Measurements from ENCODE around the gene SEC31B.

- TF ChIP-seq CTCF (conservative IDR thresholded peaks at IDR 0.05; ENCODE audit: low read depth in 2 of 2) (no peak), REST (IDR thresholded peaks at IDR 0.05; ENCODE audit: unreplicated experiment) (no peak), ZNF331 (CRISPR knock-in tag; IDR thresholded peaks at IDR 0.05; ENCODE audit: low read depth) (no peak), CREB1 (CRISPR knock-in tag; IDR thresholded peaks at IDR 0.05; ENCODE audit: low read depth) (no peak), EZH2 (IDR thresholded peaks at IDR 0.05; ENCODE audit: low read depth, unreplicated experiment) (no peak), EZH2phosphoT487 (IDR thresholded peaks at IDR 0.05; ENCODE audit: unreplicated experiment) (no peak), POLR2AphosphoS5 (IDR thresholded peaks at IDR 0.05; ENCODE audit: low read depth) (no peak), ZNF114 (CRISPR knock-in tag; IDR thresholded peaks at IDR 0.05) (no peak), NANOG (IDR thresholded peaks at IDR 0.05; ENCODE audit: borderline replicate concordance) (no peak), ETS1 (IDR thresholded peaks at IDR 0.05) (no peak), JUNB (IDR thresholded peaks at IDR 0.05; ENCODE audit: unreplicated experiment) (no peak), ZNF462 (CRISPR knock-in tag; IDR thresholded peaks at IDR 0.05) (no peak)
Measured at GRCh38 chr10:100479037-100479436, 40.6 kb downstream of the SEC31B start.
